Vagina (tissue), 2 donors: ENCODE results near the gene CDH13.

ENCODE experiments used
- POLR2A ChIP-seq, 2 donors: fragments of 450-650 bp; IDR thresholded peaks; one replicate each; pipeline ENCODE4 v1.6.1; 2017; ENCODE audit warnings: antibody characterized with exemption in 2 of 2, mild to moderate bottlenecking in 2 of 2, moderate library complexity in 2 of 2
- TF ChIP-seq, protein P1 (sequence below), 3 experiments: fragments of 450-650 bp in 2 of 3; fragments of 200-600 bp in 1 of 3; sonication (generic) in 1 of 3; IDR thresholded peaks; one replicate each; pipeline ENCODE4 v1.5.1; 2017 to 2019; ENCODE audit warnings: antibody characterized with exemption in 3 of 3, mild to moderate bottlenecking in 2 of 3, moderate library complexity in 2 of 3

DNA sequence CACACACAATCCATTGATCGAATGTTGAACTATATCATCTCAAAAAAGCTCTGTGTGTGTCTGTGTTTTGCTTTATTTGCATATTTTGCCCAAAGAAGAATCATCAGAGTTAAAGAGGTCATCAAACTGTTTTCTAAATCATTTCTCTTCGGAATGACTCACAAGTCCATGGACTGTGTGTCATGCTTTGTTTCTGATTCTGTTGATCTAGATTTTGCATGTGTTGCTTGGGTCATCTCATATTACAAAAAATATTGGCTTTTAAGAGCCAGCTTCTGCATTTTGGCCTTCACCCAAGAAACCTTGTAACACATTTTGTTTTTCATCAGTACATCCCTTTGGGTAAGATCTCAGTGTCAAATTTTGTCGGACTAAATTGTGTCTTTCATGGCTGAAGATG, 709.8 kb downstream of the CDH13 start:
- TF ChIP-seq, protein P1, sequence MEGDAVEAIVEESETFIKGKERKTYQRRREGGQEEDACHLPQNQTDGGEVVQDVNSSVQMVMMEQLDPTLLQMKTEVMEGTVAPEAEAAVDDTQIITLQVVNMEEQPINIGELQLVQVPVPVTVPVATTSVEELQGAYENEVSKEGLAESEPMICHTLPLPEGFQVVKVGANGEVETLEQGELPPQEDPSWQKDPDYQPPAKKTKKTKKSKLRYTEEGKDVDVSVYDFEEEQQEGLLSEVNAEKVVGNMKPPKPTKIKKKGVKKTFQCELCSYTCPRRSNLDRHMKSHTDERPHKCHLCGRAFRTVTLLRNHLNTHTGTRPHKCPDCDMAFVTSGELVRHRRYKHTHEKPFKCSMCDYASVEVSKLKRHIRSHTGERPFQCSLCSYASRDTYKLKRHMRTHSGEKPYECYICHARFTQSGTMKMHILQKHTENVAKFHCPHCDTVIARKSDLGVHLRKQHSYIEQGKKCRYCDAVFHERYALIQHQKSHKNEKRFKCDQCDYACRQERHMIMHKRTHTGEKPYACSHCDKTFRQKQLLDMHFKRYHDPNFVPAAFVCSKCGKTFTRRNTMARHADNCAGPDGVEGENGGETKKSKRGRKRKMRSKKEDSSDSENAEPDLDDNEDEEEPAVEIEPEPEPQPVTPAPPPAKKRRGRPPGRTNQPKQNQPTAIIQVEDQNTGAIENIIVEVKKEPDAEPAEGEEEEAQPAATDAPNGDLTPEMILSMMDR (IDR thresholded peaks at IDR 0.05): no peak
- TF ChIP-seq POLR2A (IDR thresholded peaks at IDR 0.05): no peak
